SK-N-SH (cell line): ENCODE results near the gene GADL1. TPM values are rescaled to one million over a fixed set of nuclear protein-coding genes. Genes with fewer than 3 reads are reported as not detected.

Source experiments
- CTCF ChIA-PET: fragments of 300-600, 350-600 bp; formaldehyde crosslinking; extraction: SDS; loops from one replicate; lab custom pipeline; 2021; lab: Yijun Ruan, JAX
- POLR2A ChIA-PET: fragments of 350-600 bp; sonication (Branson Sonifier 250); formaldehyde crosslinking; extraction: SDS; loops from one replicate; lab custom pipeline; 2020; ENCODE audit warnings: antibody characterized with exemption, inconsistent platforms; lab: Yijun Ruan, JAX
- DNase-seq: peaks from one replicate; pipeline ENCODE4 v3.0.0; 2012
- H2AFZ ChIP-seq: fragments of 200-600 bp; sonication (generic); 2 replicates; pipeline ENCODE4 v1.8.1; 2016; ENCODE audit warnings: antibody characterized with exemption, mild to moderate bottlenecking, low read depth
- H3F3A ChIP-seq: fragments of 200-600 bp; sonication (generic); replicated peaks from 2 replicates; pipeline ENCODE3; 2016; ENCODE audit warnings: antibody characterized with exemption, mild to moderate bottlenecking; ENCODE audit not compliant: insufficient read depth
- H3K27ac ChIP-seq, 2 experiments: fragments of 200-500 bp in 1 of 2; fragments of 200-600 bp in 1 of 2; sonication (Bioruptor generic) in 1 of 2; sonication (generic), shearing (Covaris generic) in 1 of 2; 2 replicates each; pipeline versions ENCODE4 v1.5.1 to v1.6.1; 2014 to 2016; ENCODE audit warnings: low read depth in 2 of 2, inconsistent platforms in 1 of 2, low read length in 1 of 2, mild to moderate bottlenecking in 1 of 2, mixed read lengths in 1 of 2
- H3K27me3 ChIP-seq: fragments of 200-600 bp; sonication (generic), shearing (Covaris generic); 2 replicates; pipeline ENCODE4 v1.6.1; 2016; ENCODE audit warnings: mixed run types; ENCODE audit not compliant: insufficient read depth
- H3K36me3 ChIP-seq, 2 experiments: fragments of 200-500 bp in 1 of 2; fragments of 200-600 bp in 1 of 2; sonication (Bioruptor generic) in 1 of 2; sonication (generic) in 1 of 2; replicated peaks in 1 of 2; 2 replicates each; pipeline versions ENCODE3 to v1.5.1; 2014 to 2016; ENCODE audit warnings: low read length in 1 of 2, mild to moderate bottlenecking in 1 of 2; ENCODE audit not compliant: insufficient read depth in 2 of 2, control insufficient read depth in 1 of 2
- H3K4me1 ChIP-seq, 2 experiments: fragments of 200-500 bp in 1 of 2; fragments of 200-600 bp in 1 of 2; sonication (Bioruptor generic) in 1 of 2; sonication (generic), shearing (Covaris generic) in 1 of 2; 2 replicates each; pipeline versions ENCODE4 v1.5.1 to v1.6.1; 2014 to 2016; ENCODE audit warnings: low read depth in 1 of 2, low read length in 1 of 2, mixed run types in 1 of 2; ENCODE audit not compliant: insufficient read depth in 2 of 2, control insufficient read depth in 1 of 2
- H3K4me2 ChIP-seq: fragments of 200-600 bp; sonication (generic), shearing (Covaris generic); 2 replicates; pipeline ENCODE4 v1.6.1; 2017; ENCODE audit warnings: mixed run types
- H3K4me3 ChIP-seq, 2 experiments: fragments of 200-500 bp in 1 of 2; fragments of 200-600 bp in 1 of 2; sonication (Bioruptor generic) in 1 of 2; sonication (generic), shearing (Covaris generic) in 1 of 2; 2 replicates each; pipeline versions ENCODE4 v1.5.1 to v1.8.1; 2014 to 2016; ENCODE audit warnings: low read depth in 2 of 2, inconsistent platforms in 1 of 2, low read length in 1 of 2, mild to moderate bottlenecking in 1 of 2, mixed read lengths in 1 of 2, moderate library complexity in 1 of 2
- H3K79me2 ChIP-seq: fragments of 200-600 bp; sonication (generic); 2 replicates; pipeline ENCODE4 v1.8.1; 2017; ENCODE audit warnings: mild to moderate bottlenecking; ENCODE audit not compliant: insufficient read depth
- H3K9ac ChIP-seq: fragments of 200-600 bp; sonication (generic); 2 replicates; pipeline ENCODE4 v1.6.1; 2017; ENCODE audit warnings: mixed run types
- H3K9me2 ChIP-seq: fragments of 200-600 bp; sonication (generic); 2 replicates; pipeline ENCODE4 v1.6.1; 2017; ENCODE audit warnings: mixed run types
- H3K9me3 ChIP-seq: fragments of 200-600 bp; sonication (generic); 2 replicates; pipeline ENCODE4 v1.6.1; 2017; ENCODE audit warnings: mixed run types, mild to moderate bottlenecking, moderate library complexity
- H4K20me1 ChIP-seq: fragments of 200-600 bp; sonication (generic); 2 replicates; pipeline ENCODE4 v1.6.1; 2017; ENCODE audit warnings: mild to moderate bottlenecking, mixed run types; ENCODE audit not compliant: insufficient read depth
- CHD2 ChIP-seq: fragments of 150-350 bp; IDR thresholded peaks from 2 replicates; pipeline ENCODE4 v1.6.1; 2018; ENCODE audit warnings: low read length; ENCODE audit not compliant: partially characterized antibody
- FOSL2 ChIP-seq: IDR thresholded peaks from 2 replicates; pipeline ENCODE4 v1.4.0; 2012; ENCODE audit warnings: low read depth, mild to moderate bottlenecking, moderate library complexity, borderline replicate concordance
- GABPA ChIP-seq: IDR thresholded peaks from 2 replicates; pipeline ENCODE4 v1.4.0; 2012; ENCODE audit warnings: low read depth, mild to moderate bottlenecking
- JUND ChIP-seq: IDR thresholded peaks from 2 replicates; pipeline ENCODE4 v1.4.0; 2012
- NFIC ChIP-seq: IDR thresholded peaks from 2 replicates; pipeline ENCODE4 v1.4.0; 2012; ENCODE audit warnings: borderline replicate concordance
- RCOR1 ChIP-seq: fragments of 150-350 bp; IDR thresholded peaks from 2 replicates; pipeline ENCODE4 v1.6.1; 2017; ENCODE audit warnings: antibody characterized with exemption, low read length
- RFX5 ChIP-seq: IDR thresholded peaks from 2 replicates; pipeline ENCODE4 v1.6.1; 2012; ENCODE audit warnings: mild to moderate bottlenecking, improper control_type of control experiment, low read length
- RXRA ChIP-seq: IDR thresholded peaks from 2 replicates; pipeline ENCODE4 v1.4.0; 2012; ENCODE audit warnings: low read depth, mild to moderate bottlenecking, borderline replicate concordance
- SMC3 ChIP-seq: IDR thresholded peaks from 2 replicates; pipeline ENCODE4 v1.6.1; 2012; ENCODE audit warnings: low read depth, low read length, improper control_type of control experiment
- TAF1 ChIP-seq: IDR thresholded peaks from 2 replicates; pipeline ENCODE4 v1.6.1; 2012; ENCODE audit warnings: low read depth, mild to moderate bottlenecking, low read length, moderate library complexity, borderline replicate concordance
- TCF12 ChIP-seq: IDR thresholded peaks from 2 replicates; pipeline ENCODE4 v1.4.0; 2012
- WGBS: methylation state at CpG from one replicate; pipeline ENCODE4 v1.1.6; 2017; ENCODE audit warnings: low lambda C conversion rate; 5-methylcytosine and 5-hydroxymethylcytosine counted together
- polyA plus RNA-seq, 3 experiments: library from polyadenylated mRNA; depleted of rRNA; stranded (reverse); fragments of >200 nt; gene quantifications; 2 replicates each; pipeline ENCODE4 v1.2.3, GENCODE V29; 2012
- TF ChIP-seq, protein P1 (sequence below): IDR thresholded peaks from 2 replicates; pipeline ENCODE4 v1.6.1; 2012; ENCODE audit warnings: mild to moderate bottlenecking, low read depth, low read length, moderate library complexity
- TF ChIP-seq, protein P2 (sequence below): IDR thresholded peaks from 2 replicates; pipeline ENCODE4; 2012
- TF ChIP-seq, protein P3 (sequence below): fragments of 150-350 bp; IDR thresholded peaks from 2 replicates; pipeline ENCODE4 v1.6.1; 2016; ENCODE audit warnings: mild to moderate bottlenecking, low read depth, low read length
- TF ChIP-seq, protein P4 (sequence below): IDR thresholded peaks from 2 replicates; pipeline ENCODE4 v1.4.0; 2012; ENCODE audit warnings: low read depth, borderline replicate concordance

The GADL1 gene
- polyA plus RNA-seq, 1 of the 3 experiments (the other 2 are of a cell fraction) = not detected

DNA sequence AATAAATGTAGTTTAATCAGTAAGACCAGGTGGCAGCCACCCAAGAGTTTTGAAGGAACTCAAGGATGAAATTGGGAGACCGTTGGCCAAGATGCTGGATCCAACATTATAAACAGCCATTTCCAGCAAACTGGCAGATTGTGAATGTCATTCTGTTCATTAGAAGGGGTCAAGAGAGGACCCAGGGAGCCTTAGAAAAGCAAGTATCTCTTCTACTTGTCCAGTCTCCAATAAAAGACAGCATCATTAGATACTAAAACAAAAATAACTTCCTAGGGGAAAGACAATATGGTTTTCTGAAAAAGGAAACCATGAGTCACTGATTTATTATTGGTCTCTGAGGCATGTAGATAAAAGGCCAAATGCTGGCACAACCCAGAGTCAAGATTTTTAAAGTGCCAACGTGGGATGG, 67.9 kb downstream of the GADL1 start:
- POLR2A ChIA-PET = no interaction called here
- Histone ChIP-seq H3K27me3 (no peaks in the 10 kb centered on the region), H3K4me1 (peaks cover 0 to 8% of the 10 kb centered on the region in 2 experiments; a peak in 1 of 4 replicates), H3K9ac (no peak overlapping the region), H3K36me3 (no peaks in the 10 kb centered on the region), H3K9me3 (no peaks in the 10 kb centered on the region), H3K27ac (no peak overlapping the region), H3F3A (no peaks in the 10 kb centered on the region), H4K20me1 (no peaks in the 10 kb centered on the region), H3K9me2 (peaks cover 2% of the 10 kb centered on the region; the same call in 1 of the 2 replicates), H3K4me3 (no peak overlapping the region), H2AFZ (no peak overlapping the region), H3K4me2 (peak overlapping the region; percentile 45; the same call in 1 of the 2 replicates), H3K79me2 (no peaks in the 10 kb centered on the region)
- TF ChIP-seq FOSL2 = peak; percentile 9; the same call in 1 of the 2 replicates
- 0 out of 2 replicates have a peak, but pooled peaks have one; percentile 14 for TF ChIP-seq JUND
- no peak for TF ChIP-seq GABPA
- no peak for TF ChIP-seq RFX5
- TF ChIP-seq TAF1 = no peak
- TF ChIP-seq RXRA = no peak
- TF ChIP-seq, protein P1, sequence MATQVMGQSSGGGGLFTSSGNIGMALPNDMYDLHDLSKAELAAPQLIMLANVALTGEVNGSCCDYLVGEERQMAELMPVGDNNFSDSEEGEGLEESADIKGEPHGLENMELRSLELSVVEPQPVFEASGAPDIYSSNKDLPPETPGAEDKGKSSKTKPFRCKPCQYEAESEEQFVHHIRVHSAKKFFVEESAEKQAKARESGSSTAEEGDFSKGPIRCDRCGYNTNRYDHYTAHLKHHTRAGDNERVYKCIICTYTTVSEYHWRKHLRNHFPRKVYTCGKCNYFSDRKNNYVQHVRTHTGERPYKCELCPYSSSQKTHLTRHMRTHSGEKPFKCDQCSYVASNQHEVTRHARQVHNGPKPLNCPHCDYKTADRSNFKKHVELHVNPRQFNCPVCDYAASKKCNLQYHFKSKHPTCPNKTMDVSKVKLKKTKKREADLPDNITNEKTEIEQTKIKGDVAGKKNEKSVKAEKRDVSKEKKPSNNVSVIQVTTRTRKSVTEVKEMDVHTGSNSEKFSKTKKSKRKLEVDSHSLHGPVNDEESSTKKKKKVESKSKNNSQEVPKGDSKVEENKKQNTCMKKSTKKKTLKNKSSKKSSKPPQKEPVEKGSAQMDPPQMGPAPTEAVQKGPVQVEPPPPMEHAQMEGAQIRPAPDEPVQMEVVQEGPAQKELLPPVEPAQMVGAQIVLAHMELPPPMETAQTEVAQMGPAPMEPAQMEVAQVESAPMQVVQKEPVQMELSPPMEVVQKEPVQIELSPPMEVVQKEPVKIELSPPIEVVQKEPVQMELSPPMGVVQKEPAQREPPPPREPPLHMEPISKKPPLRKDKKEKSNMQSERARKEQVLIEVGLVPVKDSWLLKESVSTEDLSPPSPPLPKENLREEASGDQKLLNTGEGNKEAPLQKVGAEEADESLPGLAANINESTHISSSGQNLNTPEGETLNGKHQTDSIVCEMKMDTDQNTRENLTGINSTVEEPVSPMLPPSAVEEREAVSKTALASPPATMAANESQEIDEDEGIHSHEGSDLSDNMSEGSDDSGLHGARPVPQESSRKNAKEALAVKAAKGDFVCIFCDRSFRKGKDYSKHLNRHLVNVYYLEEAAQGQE = no peak
- TF ChIP-seq SMC3 = no peak
- TF ChIP-seq, protein P2, sequence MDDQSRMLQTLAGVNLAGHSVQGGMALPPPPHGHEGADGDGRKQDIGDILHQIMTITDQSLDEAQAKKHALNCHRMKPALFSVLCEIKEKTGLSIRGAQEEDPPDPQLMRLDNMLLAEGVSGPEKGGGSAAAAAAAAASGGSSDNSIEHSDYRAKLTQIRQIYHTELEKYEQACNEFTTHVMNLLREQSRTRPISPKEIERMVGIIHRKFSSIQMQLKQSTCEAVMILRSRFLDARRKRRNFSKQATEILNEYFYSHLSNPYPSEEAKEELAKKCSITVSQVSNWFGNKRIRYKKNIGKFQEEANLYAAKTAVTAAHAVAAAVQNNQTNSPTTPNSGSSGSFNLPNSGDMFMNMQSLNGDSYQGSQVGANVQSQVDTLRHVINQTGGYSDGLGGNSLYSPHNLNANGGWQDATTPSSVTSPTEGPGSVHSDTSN = 0 out of 2 replicates have a peak, but pooled peaks have one; percentile 10
- no peak for TF ChIP-seq TCF12
- TF ChIP-seq, protein P3, sequence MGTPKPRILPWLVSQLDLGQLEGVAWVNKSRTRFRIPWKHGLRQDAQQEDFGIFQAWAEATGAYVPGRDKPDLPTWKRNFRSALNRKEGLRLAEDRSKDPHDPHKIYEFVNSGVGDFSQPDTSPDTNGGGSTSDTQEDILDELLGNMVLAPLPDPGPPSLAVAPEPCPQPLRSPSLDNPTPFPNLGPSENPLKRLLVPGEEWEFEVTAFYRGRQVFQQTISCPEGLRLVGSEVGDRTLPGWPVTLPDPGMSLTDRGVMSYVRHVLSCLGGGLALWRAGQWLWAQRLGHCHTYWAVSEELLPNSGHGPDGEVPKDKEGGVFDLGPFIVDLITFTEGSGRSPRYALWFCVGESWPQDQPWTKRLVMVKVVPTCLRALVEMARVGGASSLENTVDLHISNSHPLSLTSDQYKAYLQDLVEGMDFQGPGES = no peak
- no peak for TF ChIP-seq RCOR1
- TF ChIP-seq NFIC = 0 out of 2 replicates have a peak, but pooled peaks have one; percentile 24
- TF ChIP-seq, protein P4, sequence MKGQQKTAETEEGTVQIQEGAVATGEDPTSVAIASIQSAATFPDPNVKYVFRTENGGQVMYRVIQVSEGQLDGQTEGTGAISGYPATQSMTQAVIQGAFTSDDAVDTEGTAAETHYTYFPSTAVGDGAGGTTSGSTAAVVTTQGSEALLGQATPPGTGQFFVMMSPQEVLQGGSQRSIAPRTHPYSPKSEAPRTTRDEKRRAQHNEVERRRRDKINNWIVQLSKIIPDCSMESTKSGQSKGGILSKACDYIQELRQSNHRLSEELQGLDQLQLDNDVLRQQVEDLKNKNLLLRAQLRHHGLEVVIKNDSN = no peak
- no peak for TF ChIP-seq CHD2
- CTCF ChIA-PET = no interaction called here
- WGBS = 34% methylated on average over 2 of the region's 2 CpGs
- DNase-seq = no peak
